H9 (cell line): ENCODE results near the gene CD200. TPM values are rescaled to one million over a fixed set of nuclear protein-coding genes. Genes with fewer than 3 reads are reported as not detected.

Source experiments
- DNase-seq: peaks from one replicate; pipeline ENCODE4 v3.0.0-alpha.2; 2017
- H2AFZ ChIP-seq: one replicate; pipeline ENCODE4 v1.6.1; 2013; ENCODE audit warnings: mild to moderate bottlenecking, low read length, control low read depth, moderate library complexity
- H2AK5ac ChIP-seq: 2 replicates; pipeline ENCODE4 v1.6.1; 2013; ENCODE audit warnings: low read length, control low read depth, mixed read lengths; ENCODE audit not compliant: insufficient read length
- H2BK120ac ChIP-seq: one replicate; pipeline ENCODE4 v1.6.1; 2013; ENCODE audit warnings: low read depth, mild to moderate bottlenecking, low read length, control low read depth, inconsistent platforms; ENCODE audit not compliant: poor library complexity, severe bottlenecking
- H2BK12ac ChIP-seq: 2 replicates; pipeline ENCODE4 v1.6.1; 2013; ENCODE audit warnings: low read length, control low read depth, mixed read lengths, low read depth; ENCODE audit not compliant: insufficient read length
- H2BK15ac ChIP-seq: 2 replicates; pipeline ENCODE4 v1.6.1; 2013; ENCODE audit warnings: low read depth, low read length, control low read depth
- H2BK20ac ChIP-seq: one replicate; pipeline ENCODE4 v1.6.1; 2013; ENCODE audit warnings: low read depth, mild to moderate bottlenecking, low read length, control low read depth, inconsistent platforms; ENCODE audit not compliant: poor library complexity, severe bottlenecking
- H2BK5ac ChIP-seq: 2 replicates; pipeline ENCODE4 v1.6.1; 2013; ENCODE audit warnings: low read length, control low read depth, mixed read lengths; ENCODE audit not compliant: insufficient read length
- H3K14ac ChIP-seq: 2 replicates; pipeline ENCODE4 v1.6.1; 2013; ENCODE audit warnings: low read length, control low read depth; ENCODE audit not compliant: insufficient read depth
- H3K18ac ChIP-seq: 2 replicates; pipeline ENCODE4 v1.6.1; 2013; ENCODE audit warnings: low read depth, mild to moderate bottlenecking, mixed read lengths, low read length, control low read depth; ENCODE audit not compliant: insufficient read length
- H3K23ac ChIP-seq: 2 replicates; pipeline ENCODE4 v1.6.1; 2013; ENCODE audit warnings: low read length, control low read depth, mixed read lengths, low read depth; ENCODE audit not compliant: insufficient read length
- H3K23me2 ChIP-seq: 2 replicates; pipeline ENCODE4 v1.6.1; 2013; ENCODE audit warnings: low read depth, mild to moderate bottlenecking, mixed read lengths, low read length, control low read depth; ENCODE audit not compliant: insufficient read length, poor library complexity, severe bottlenecking
- H3K27ac ChIP-seq: 2 replicates; pipeline ENCODE4 v1.5.1; 2013; ENCODE audit warnings: low read length, control low read depth, mixed read lengths, low read depth; ENCODE audit not compliant: insufficient read length
- H3K27me3 ChIP-seq: 2 replicates; pipeline ENCODE4 v1.6.1; 2013; ENCODE audit warnings: low read length, control low read depth, inconsistent platforms; ENCODE audit not compliant: insufficient read depth
- H3K4ac ChIP-seq: 2 replicates; pipeline ENCODE4 v1.6.1; 2013; ENCODE audit warnings: low read depth, mild to moderate bottlenecking, control low read depth, inconsistent platforms, low read length, moderate library complexity
- H3K4me1 ChIP-seq: 2 replicates; pipeline ENCODE4 v1.6.1; 2013; ENCODE audit warnings: low read length, control low read depth, inconsistent platforms; ENCODE audit not compliant: insufficient read depth
- H3K4me2 ChIP-seq: 2 replicates; pipeline ENCODE4 v1.6.1; 2013; ENCODE audit warnings: low read length, control low read depth, mixed read lengths; ENCODE audit not compliant: insufficient read length, insufficient read depth
- H3K56ac ChIP-seq: 2 replicates; pipeline ENCODE4 v1.6.1; 2013; ENCODE audit warnings: low read depth, mild to moderate bottlenecking, mixed read lengths, low read length, control low read depth; ENCODE audit not compliant: insufficient read length
- H3K79me1 ChIP-seq: 2 replicates; pipeline ENCODE4 v1.6.1; 2013; ENCODE audit warnings: low read depth, mild to moderate bottlenecking, moderate library complexity, low read length, control low read depth, inconsistent platforms; ENCODE audit not compliant: insufficient read depth, poor library complexity, severe bottlenecking
- H3K79me2 ChIP-seq: 2 replicates; pipeline ENCODE4 v1.6.1; 2013; ENCODE audit warnings: low read length, control low read depth, inconsistent platforms; ENCODE audit not compliant: insufficient read depth
- H3K9ac ChIP-seq: 2 replicates; pipeline ENCODE4 v1.6.1; 2013; ENCODE audit warnings: low read length, control low read depth, mixed read lengths; ENCODE audit not compliant: insufficient read length; ENCODE audit errors: extremely low read depth
- H3K9me3 ChIP-seq: one replicate; pipeline ENCODE4 v1.6.1; 2013; ENCODE audit warnings: low read depth, low read length, inconsistent platforms; ENCODE audit not compliant: control insufficient read depth
- H3T11ph ChIP-seq: one replicate; pipeline ENCODE4 v1.6.1; 2013; ENCODE audit warnings: mild to moderate bottlenecking, low read length, control low read depth, inconsistent platforms
- H4K20me1 ChIP-seq: one replicate; pipeline ENCODE4 v1.6.1; 2013; ENCODE audit not compliant: control insufficient read depth, insufficient read length, insufficient read depth
- H4K5ac ChIP-seq: 2 replicates; pipeline ENCODE4 v1.6.1; 2013; ENCODE audit warnings: low read depth, mild to moderate bottlenecking, mixed read lengths, low read length, control low read depth; ENCODE audit not compliant: insufficient read length
- H4K8ac ChIP-seq: replicated peaks from 2 replicates; pipeline ENCODE4 v1.6.1; 2013; ENCODE audit warnings: low read length, control low read depth, mixed read lengths, low read depth; ENCODE audit not compliant: insufficient read length
- H4K91ac ChIP-seq: 2 replicates; pipeline ENCODE4 v1.6.1; 2013; ENCODE audit warnings: low read depth, mild to moderate bottlenecking, moderate library complexity, mixed read lengths, low read length, control low read depth; ENCODE audit not compliant: insufficient read length
- H3K27ac Mint-ChIP-seq, 3 experiments: 2 replicates in 2 of 3; 3 replicates in 1 of 3; pipeline ENCODE4 v1.8.0; 2020 to 2021; ENCODE audit warnings: mixed read lengths in 3 of 3, mild to moderate bottlenecking in 1 of 3, moderate library complexity in 1 of 3
- H3K27me3 Mint-ChIP-seq: 2 replicates; pipeline ENCODE4 v1.8.0; 2021; ENCODE audit warnings: low read depth, mild to moderate bottlenecking, moderate library complexity, mixed read lengths
- H3K36me3 Mint-ChIP-seq, 3 experiments: 2 replicates in 2 of 3; 3 replicates in 1 of 3; pipeline ENCODE4 v1.8.0; 2020 to 2021; ENCODE audit warnings: low read depth in 3 of 3, mixed read lengths in 3 of 3; ENCODE audit not compliant: insufficient read depth in 1 of 3
- H3K4me1 Mint-ChIP-seq, 2 experiments: 2 replicates each; pipeline ENCODE4 v1.8.0; 2020; ENCODE audit warnings: mixed read lengths in 2 of 2
- H3K4me3 Mint-ChIP-seq, 2 experiments: 2 replicates in 1 of 2; 3 replicates in 1 of 2; pipeline ENCODE4 v1.8.0; 2020 to 2021; ENCODE audit warnings: mild to moderate bottlenecking in 2 of 2, mixed read lengths in 2 of 2, moderate library complexity in 1 of 2
- H3K9me3 Mint-ChIP-seq, 2 experiments: 2 replicates in 1 of 2; 3 replicates in 1 of 2; pipeline ENCODE4 v1.8.0; 2020; ENCODE audit warnings: mild to moderate bottlenecking in 2 of 2, mixed read lengths in 2 of 2, moderate library complexity in 1 of 2
- CTCF ChIP-seq: fragments of 200-600 bp; sonication (generic); conservative IDR thresholded peaks from 3 replicates; pipeline ENCODE4 v1.8.0; 2021; ENCODE audit warnings: antibody characterized with exemption, mild to moderate bottlenecking
- total RNA-seq: library from RNA; stranded (reverse); gene quantifications from 2 replicates; pipeline ENCODE4 v1.2.1, GENCODE V29; 2021

Gene CD200
- total RNA-seq, 1 experiment from 2014 or later, result 51.6 TPM

- no peak for DNase-seq
- Histone ChIP-seq H3K4me1 (peaks cover 4% of the 10 kb centered on the region; the same call in 1 of the 2 replicates), H2AK5ac (no peak overlapping the region), H3K9me3 (peaks cover 10% of the 10 kb centered on the region), H3K56ac (no peak overlapping the region), H4K8ac (no peak overlapping the region), H2BK5ac (no peak overlapping the region), H2BK15ac (no peak overlapping the region), H3K18ac (no peak overlapping the region), H3K79me2 (no peaks in the 10 kb centered on the region), H2BK12ac (no peak overlapping the region), H2BK20ac (no peak overlapping the region), H4K91ac (no peak overlapping the region), H3K9ac (no peak overlapping the region), H3K23me2 (no peaks in the 10 kb centered on the region), H3K14ac (no peak overlapping the region), H3K23ac (no peak overlapping the region), H2BK120ac (no peak overlapping the region), H3K4ac (no peak overlapping the region), H3K27ac (no peak overlapping the region), H2AFZ (no peak overlapping the region), H4K20me1 (no peaks in the 10 kb centered on the region), H3K79me1 (no peaks in the 10 kb centered on the region), H4K5ac (no peak overlapping the region), H3T11ph (no peak overlapping the region), H3K27me3 (no peaks in the 10 kb centered on the region), H3K4me2 (no peak overlapping the region)
- H3K27ac Mint-ChIP-seq, result 0 out of 7 replicates have a peak overlapping the region, but pooled peaks of 1 of the 3 experiments have one; percentile 70
- H3K4me1 Mint-ChIP-seq, result peaks cover 41 to 45% of the 10 kb centered on the region in 2 experiments
- H3K9me3 Mint-ChIP-seq, result peaks cover 16 to 19% of the 10 kb centered on the region in 2 experiments
- no peaks in the 10 kb centered on the region for H3K27me3 Mint-ChIP-seq
- no peak for TF ChIP-seq CTCF
- peaks cover 12 to 22% (median 18%) of the 10 kb centered on the region in 3 experiments for H3K36me3 Mint-ChIP-seq
- no peak overlapping the region for H3K4me3 Mint-ChIP-seq
Observed at GRCh38 chr3:112388972-112389371, 56.0 kb downstream of the CD200 start.
